Activated naive CD8-positive, alpha-beta T cell treated with anti-CD3 and anti-CD28 coated beads, Interleukin-2, amount 10 ng/mL, durations not matched to agents 7 days and 5 days (primary cell): Measurements from ENCODE around the gene IL1B. TPM values are rescaled to one million over a fixed set of nuclear protein-coding genes. Genes with fewer than 3 reads are reported as not detected.
A peak's percentile ranks its signal among the peaks of the same experiment; 100 is the strongest.

Experiments
- ATAC-seq: fragments of 150-1000 bp; cut with Tn5 transposase; one replicate; pipeline ENCODE4 v1.10.0; 2021; ENCODE audit warnings: low read depth, moderate library complexity
- POLR2A ChIA-PET: fragments of 350-600 bp; sonication (Branson Sonifier 250); formaldehyde crosslinking; loops from one replicate; lab custom pipeline; 2021; ENCODE audit warnings: antibody characterized with exemption; lab: Charles Lee
- DNase-seq: peaks from one replicate; pipeline ENCODE4 v3.0.0; 2021
- H3K27ac Mint-ChIP-seq: one replicate; pipeline ENCODE4 v1.8.0; 2022; ENCODE audit warnings: mild to moderate bottlenecking, mixed read lengths
- H3K27me3 Mint-ChIP-seq: one replicate; pipeline ENCODE4 v1.8.0; 2022; ENCODE audit warnings: mild to moderate bottlenecking, moderate library complexity, mixed read lengths
- H3K36me3 Mint-ChIP-seq: one replicate; pipeline ENCODE4 v1.8.0; 2021; ENCODE audit warnings: mild to moderate bottlenecking, mixed read lengths
- H3K4me1 Mint-ChIP-seq: one replicate; pipeline ENCODE4 v1.8.0; 2021; ENCODE audit warnings: mixed read lengths
- H3K4me3 Mint-ChIP-seq: one replicate; pipeline ENCODE4 v1.8.0; 2022; ENCODE audit warnings: mild to moderate bottlenecking, moderate library complexity, mixed read lengths
- H3K9me3 Mint-ChIP-seq: one replicate; pipeline ENCODE4 v1.8.0; 2021; ENCODE audit warnings: mixed read lengths
- total RNA-seq, 2 experiments: library from RNA; stranded (reverse); gene quantifications; one replicate each; pipeline ENCODE4 v1.2.3, GENCODE V29; 2021

The IL1B gene
- total RNA-seq, 2 experiments from 2014 or later: 0.19 TPM; not detected in 1

- no peak for ATAC-seq
- H3K27ac Mint-ChIP-seq: no peak overlapping the region
- no peak overlapping the region for H3K4me3 Mint-ChIP-seq
- no peak for DNase-seq
- H3K4me1 Mint-ChIP-seq: peaks cover 26% of the 10 kb centered on the region
- H3K9me3 Mint-ChIP-seq: peaks cover 1% of the 10 kb centered on the region
- POLR2A ChIA-PET: interaction anchor here (1.4 kb wide), 1 partner anchor 54 kb away, joined by 3 read pairs; the partner anchor contains the start of gene CKAP2L
- peaks cover 2% of the 10 kb centered on the region for H3K36me3 Mint-ChIP-seq
- peaks cover 6% of the 10 kb centered on the region for H3K27me3 Mint-ChIP-seq
Observed at GRCh38 chr2:112818094-112818902, 18.3 kb downstream of the IL1B start.

GRCh38 chr2:112817082-112817689, 19.4 kb downstream of the IL1B start:
- ATAC-seq (no peak), DNase-seq (no peak)
- peaks cover 6% of the 10 kb centered on the region for H3K27me3 Mint-ChIP-seq
- peaks cover 22% of the 10 kb centered on the region for H3K4me1 Mint-ChIP-seq
- no peaks in the 10 kb centered on the region for H3K9me3 Mint-ChIP-seq
- H3K27ac Mint-ChIP-seq: no peak overlapping the region
- H3K4me3 Mint-ChIP-seq: no peak overlapping the region
- POLR2A ChIA-PET: no interaction called here
- no peaks in the 10 kb centered on the region for H3K36me3 Mint-ChIP-seq

GRCh38 chr2:112814278-112814677, 22.3 kb downstream of the IL1B start:
- Mint-ChIP-seq H3K27ac (no peak overlapping the region), H3K9me3 (peaks cover 5% of the 10 kb centered on the region), H3K4me1 (peaks cover 14% of the 10 kb centered on the region), H3K27me3 (peaks cover 6% of the 10 kb centered on the region), H3K4me3 (no peak overlapping the region), H3K36me3 (peaks cover 6% of the 10 kb centered on the region)
- POLR2A ChIA-PET: no interaction called here
- ATAC-seq: no peak
- no peak for DNase-seq

- Mint-ChIP-seq H3K27ac (no peak overlapping the region), H3K9me3 (peaks cover 5% of the 10 kb centered on the region), H3K36me3 (peaks cover 10% of the 10 kb centered on the region), H3K4me1 (peaks cover 14% of the 10 kb centered on the region), H3K27me3 (peaks cover 3% of the 10 kb centered on the region), H3K4me3 (no peak overlapping the region)
- DNase-seq (no peak), ATAC-seq (no peak)
- POLR2A ChIA-PET: no interaction called here
Observed at GRCh38 chr2:112813280-112813966, 23.2 kb downstream of the IL1B start.

GRCh38 chr2:112812318-112813267, 24.0 kb downstream of the IL1B start:
- Mint-ChIP-seq H3K36me3 (peaks cover 12% of the 10 kb centered on the region), H3K9me3 (peaks cover 5% of the 10 kb centered on the region), H3K4me1 (peaks cover 14% of the 10 kb centered on the region), H3K27me3 (peaks cover 3% of the 10 kb centered on the region), H3K27ac (peak overlapping the region; percentile 15), H3K4me3 (no peak overlapping the region)
- DNase-seq: no peak
- no peak for ATAC-seq
- POLR2A ChIA-PET: no interaction called here

- peaks cover 8% of the 10 kb centered on the region for H3K9me3 Mint-ChIP-seq
- no peak overlapping the region for H3K27ac Mint-ChIP-seq
- DNase-seq (no peak), ATAC-seq (no peak)
- no peak overlapping the region for H3K4me3 Mint-ChIP-seq
- POLR2A ChIA-PET: no interaction called here
- peaks cover 16% of the 10 kb centered on the region for H3K36me3 Mint-ChIP-seq
- peaks cover 3% of the 10 kb centered on the region for H3K27me3 Mint-ChIP-seq
- H3K4me1 Mint-ChIP-seq: peaks cover 14% of the 10 kb centered on the region
Observed at GRCh38 chr2:112811841-112812306, 24.7 kb downstream of the IL1B start.

GRCh38 chr2:112811276-112811831, 25.2 kb downstream of the IL1B start:
- Mint-ChIP-seq H3K4me1 (peaks cover 14% of the 10 kb centered on the region), H3K27ac (peak overlapping the region; percentile 50), H3K9me3 (peaks cover 8% of the 10 kb centered on the region), H3K36me3 (peaks cover 19% of the 10 kb centered on the region), H3K27me3 (peaks cover 3% of the 10 kb centered on the region), H3K4me3 (peak overlapping the region; percentile 13)
- POLR2A ChIA-PET: no interaction called here
- DNase-seq: no peak
- no peak for ATAC-seq

- DNase-seq: no peak
- H3K4me3 Mint-ChIP-seq: no peak overlapping the region
- H3K9me3 Mint-ChIP-seq: peaks cover 12% of the 10 kb centered on the region
- H3K27me3 Mint-ChIP-seq: peaks cover under 1% of the 10 kb centered on the region
- peaks cover 23% of the 10 kb centered on the region for H3K4me1 Mint-ChIP-seq
- H3K36me3 Mint-ChIP-seq: peaks cover 26% of the 10 kb centered on the region
- H3K27ac Mint-ChIP-seq: no peak overlapping the region
- ATAC-seq: no peak
- POLR2A ChIA-PET: no interaction called here
Observed at GRCh38 chr2:112809112-112809511, 27.5 kb downstream of the IL1B start.

GRCh38 chr2:112807233-112807807, 29.3 kb downstream of the IL1B start:
- H3K4me1 Mint-ChIP-seq: peaks cover 31% of the 10 kb centered on the region
- POLR2A ChIA-PET: interaction anchor here (0.5 kb wide), 1 partner anchor 63 kb away, joined by 3 read pairs; no protein-coding TSS in a partner anchor
- no peak for ATAC-seq

GRCh38 chr2:112805542-112805941, 31.0 kb downstream of the IL1B start:
- ATAC-seq (no peak), DNase-seq (no peak)
- H3K36me3 Mint-ChIP-seq: peaks cover 26% of the 10 kb centered on the region
- POLR2A ChIA-PET: no interaction called here
- H3K27ac Mint-ChIP-seq: no peak overlapping the region
- no peaks in the 10 kb centered on the region for H3K27me3 Mint-ChIP-seq
- no peak overlapping the region for H3K4me3 Mint-ChIP-seq
- peaks cover 10% of the 10 kb centered on the region for H3K9me3 Mint-ChIP-seq
- H3K4me1 Mint-ChIP-seq: peaks cover 26% of the 10 kb centered on the region

More at GRCh38 chr2:112807233-112807807, 29.3 kb downstream of the IL1B start:
- H3K36me3 Mint-ChIP-seq: peaks cover 28% of the 10 kb centered on the region
- DNase-seq: no peak
- H3K4me3 Mint-ChIP-seq: no peak overlapping the region
- peaks cover 12% of the 10 kb centered on the region for H3K9me3 Mint-ChIP-seq
- no peaks in the 10 kb centered on the region for H3K27me3 Mint-ChIP-seq
- no peak overlapping the region for H3K27ac Mint-ChIP-seq

- Mint-ChIP-seq H3K27me3 (no peaks in the 10 kb centered on the region), H3K4me3 (no peak overlapping the region), H3K4me1 (peaks cover 34% of the 10 kb centered on the region), H3K27ac (peak overlapping the region; percentile 3), H3K9me3 (peaks cover 8% of the 10 kb centered on the region), H3K36me3 (peaks cover 20% of the 10 kb centered on the region)
- no peak for DNase-seq
- POLR2A ChIA-PET: no interaction called here
- ATAC-seq: peak; percentile 44
Observed at GRCh38 chr2:112803691-112804521, 32.7 kb downstream of the IL1B start.
